H9 (cell line): ENCODE measurements around the gene CLNS1A. TPM values are rescaled to one million over a fixed set of nuclear protein-coding genes. Genes with fewer than 3 reads are reported as not detected.

Experiments
- DNase-seq: peaks from one replicate; pipeline ENCODE4 v3.0.0-alpha.2; 2017
- H2AFZ ChIP-seq: one replicate; pipeline ENCODE4 v1.6.1; 2013; ENCODE audit warnings: mild to moderate bottlenecking, low read length, control low read depth, moderate library complexity
- H2AK5ac ChIP-seq: 2 replicates; pipeline ENCODE4 v1.6.1; 2013; ENCODE audit warnings: low read length, control low read depth, mixed read lengths; ENCODE audit not compliant: insufficient read length
- H2BK120ac ChIP-seq: one replicate; pipeline ENCODE4 v1.6.1; 2013; ENCODE audit warnings: low read depth, mild to moderate bottlenecking, low read length, control low read depth, inconsistent platforms; ENCODE audit not compliant: poor library complexity, severe bottlenecking
- H2BK12ac ChIP-seq: 2 replicates; pipeline ENCODE4 v1.6.1; 2013; ENCODE audit warnings: low read length, control low read depth, mixed read lengths, low read depth; ENCODE audit not compliant: insufficient read length
- H2BK15ac ChIP-seq: 2 replicates; pipeline ENCODE4 v1.6.1; 2013; ENCODE audit warnings: low read depth, low read length, control low read depth
- H2BK20ac ChIP-seq: one replicate; pipeline ENCODE4 v1.6.1; 2013; ENCODE audit warnings: low read depth, mild to moderate bottlenecking, low read length, control low read depth, inconsistent platforms; ENCODE audit not compliant: poor library complexity, severe bottlenecking
- H2BK5ac ChIP-seq: 2 replicates; pipeline ENCODE4 v1.6.1; 2013; ENCODE audit warnings: low read length, control low read depth, mixed read lengths; ENCODE audit not compliant: insufficient read length
- H3K14ac ChIP-seq: 2 replicates; pipeline ENCODE4 v1.6.1; 2013; ENCODE audit warnings: low read length, control low read depth; ENCODE audit not compliant: insufficient read depth
- H3K18ac ChIP-seq: 2 replicates; pipeline ENCODE4 v1.6.1; 2013; ENCODE audit warnings: low read depth, mild to moderate bottlenecking, mixed read lengths, low read length, control low read depth; ENCODE audit not compliant: insufficient read length
- H3K23ac ChIP-seq: 2 replicates; pipeline ENCODE4 v1.6.1; 2013; ENCODE audit warnings: low read length, control low read depth, mixed read lengths, low read depth; ENCODE audit not compliant: insufficient read length
- H3K23me2 ChIP-seq: 2 replicates; pipeline ENCODE4 v1.6.1; 2013; ENCODE audit warnings: low read depth, mild to moderate bottlenecking, mixed read lengths, low read length, control low read depth; ENCODE audit not compliant: insufficient read length, poor library complexity, severe bottlenecking
- H3K27ac ChIP-seq: 2 replicates; pipeline ENCODE4 v1.5.1; 2013; ENCODE audit warnings: low read length, control low read depth, mixed read lengths, low read depth; ENCODE audit not compliant: insufficient read length
- H3K27me3 ChIP-seq: 2 replicates; pipeline ENCODE4 v1.6.1; 2013; ENCODE audit warnings: low read length, control low read depth, inconsistent platforms; ENCODE audit not compliant: insufficient read depth
- H3K4ac ChIP-seq: 2 replicates; pipeline ENCODE4 v1.6.1; 2013; ENCODE audit warnings: low read depth, mild to moderate bottlenecking, control low read depth, inconsistent platforms, low read length, moderate library complexity
- H3K4me1 ChIP-seq: 2 replicates; pipeline ENCODE4 v1.6.1; 2013; ENCODE audit warnings: low read length, control low read depth, inconsistent platforms; ENCODE audit not compliant: insufficient read depth
- H3K4me2 ChIP-seq: 2 replicates; pipeline ENCODE4 v1.6.1; 2013; ENCODE audit warnings: low read length, control low read depth, mixed read lengths; ENCODE audit not compliant: insufficient read length, insufficient read depth
- H3K56ac ChIP-seq: 2 replicates; pipeline ENCODE4 v1.6.1; 2013; ENCODE audit warnings: low read depth, mild to moderate bottlenecking, mixed read lengths, low read length, control low read depth; ENCODE audit not compliant: insufficient read length
- H3K79me1 ChIP-seq: 2 replicates; pipeline ENCODE4 v1.6.1; 2013; ENCODE audit warnings: low read depth, mild to moderate bottlenecking, moderate library complexity, low read length, control low read depth, inconsistent platforms; ENCODE audit not compliant: insufficient read depth, poor library complexity, severe bottlenecking
- H3K79me2 ChIP-seq: 2 replicates; pipeline ENCODE4 v1.6.1; 2013; ENCODE audit warnings: low read length, control low read depth, inconsistent platforms; ENCODE audit not compliant: insufficient read depth
- H3K9ac ChIP-seq: 2 replicates; pipeline ENCODE4 v1.6.1; 2013; ENCODE audit warnings: low read length, control low read depth, mixed read lengths; ENCODE audit not compliant: insufficient read length; ENCODE audit errors: extremely low read depth
- H3K9me3 ChIP-seq: one replicate; pipeline ENCODE4 v1.6.1; 2013; ENCODE audit warnings: low read depth, low read length, inconsistent platforms; ENCODE audit not compliant: control insufficient read depth
- H3T11ph ChIP-seq: one replicate; pipeline ENCODE4 v1.6.1; 2013; ENCODE audit warnings: mild to moderate bottlenecking, low read length, control low read depth, inconsistent platforms
- H4K20me1 ChIP-seq: one replicate; pipeline ENCODE4 v1.6.1; 2013; ENCODE audit not compliant: control insufficient read depth, insufficient read length, insufficient read depth
- H4K5ac ChIP-seq: 2 replicates; pipeline ENCODE4 v1.6.1; 2013; ENCODE audit warnings: low read depth, mild to moderate bottlenecking, mixed read lengths, low read length, control low read depth; ENCODE audit not compliant: insufficient read length
- H4K8ac ChIP-seq: replicated peaks from 2 replicates; pipeline ENCODE4 v1.6.1; 2013; ENCODE audit warnings: low read length, control low read depth, mixed read lengths, low read depth; ENCODE audit not compliant: insufficient read length
- H4K91ac ChIP-seq: 2 replicates; pipeline ENCODE4 v1.6.1; 2013; ENCODE audit warnings: low read depth, mild to moderate bottlenecking, moderate library complexity, mixed read lengths, low read length, control low read depth; ENCODE audit not compliant: insufficient read length
- H3K27ac Mint-ChIP-seq, 3 experiments: 2 replicates in 2 of 3; 3 replicates in 1 of 3; pipeline ENCODE4 v1.8.0; 2020 to 2021; ENCODE audit warnings: mixed read lengths in 3 of 3, mild to moderate bottlenecking in 1 of 3, moderate library complexity in 1 of 3
- H3K27me3 Mint-ChIP-seq: 2 replicates; pipeline ENCODE4 v1.8.0; 2021; ENCODE audit warnings: low read depth, mild to moderate bottlenecking, moderate library complexity, mixed read lengths
- H3K36me3 Mint-ChIP-seq, 3 experiments: 2 replicates in 2 of 3; 3 replicates in 1 of 3; pipeline ENCODE4 v1.8.0; 2020 to 2021; ENCODE audit warnings: low read depth in 3 of 3, mixed read lengths in 3 of 3; ENCODE audit not compliant: insufficient read depth in 1 of 3
- H3K4me1 Mint-ChIP-seq, 2 experiments: 2 replicates each; pipeline ENCODE4 v1.8.0; 2020; ENCODE audit warnings: mixed read lengths in 2 of 2
- H3K4me3 Mint-ChIP-seq, 2 experiments: 2 replicates in 1 of 2; 3 replicates in 1 of 2; pipeline ENCODE4 v1.8.0; 2020 to 2021; ENCODE audit warnings: mild to moderate bottlenecking in 2 of 2, mixed read lengths in 2 of 2, moderate library complexity in 1 of 2
- H3K9me3 Mint-ChIP-seq, 2 experiments: 2 replicates in 1 of 2; 3 replicates in 1 of 2; pipeline ENCODE4 v1.8.0; 2020; ENCODE audit warnings: mild to moderate bottlenecking in 2 of 2, mixed read lengths in 2 of 2, moderate library complexity in 1 of 2
- CTCF ChIP-seq: fragments of 200-600 bp; sonication (generic); conservative IDR thresholded peaks from 3 replicates; pipeline ENCODE4 v1.8.0; 2021; ENCODE audit warnings: antibody characterized with exemption, mild to moderate bottlenecking
- total RNA-seq: library from RNA; stranded (reverse); gene quantifications from 2 replicates; pipeline ENCODE4 v1.2.1, GENCODE V29; 2021

The CLNS1A gene
- total RNA-seq, 1 experiment from 2014 or later: 165 TPM

DNA sequence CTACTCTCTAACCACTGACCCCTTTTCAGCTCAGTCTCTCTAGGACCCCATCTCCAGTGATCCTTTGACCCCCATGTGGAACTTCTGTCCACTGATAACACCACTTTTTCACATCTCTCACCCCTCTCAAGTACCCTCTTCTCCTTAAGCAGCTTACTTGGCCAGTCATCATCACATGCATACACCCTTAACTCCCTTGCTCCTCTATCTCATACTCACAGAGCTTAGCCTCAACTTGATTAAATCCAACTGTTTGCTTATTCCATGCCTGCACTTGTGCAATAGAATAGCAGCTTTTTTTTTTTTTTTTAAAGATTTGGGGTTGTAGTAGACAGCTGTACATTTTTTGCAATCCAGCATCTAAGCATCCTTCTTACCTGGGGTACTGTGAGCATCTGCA is 25.7 kb downstream of the CLNS1A start:
- H3K27ac ChIP-seq: no peak overlapping the region

More for the DNA sequence above, 25.7 kb downstream of the CLNS1A start:
- Histone ChIP-seq H3K9me3 (no peaks in the 10 kb centered on the region), H2BK15ac (no peak overlapping the region), H2BK5ac (no peak overlapping the region), H2BK120ac (no peak overlapping the region), H3K23ac (no peak overlapping the region), H3K27me3 (no peaks in the 10 kb centered on the region), H3K79me2 (no peaks in the 10 kb centered on the region), H4K5ac (no peak overlapping the region), H2AFZ (no peak overlapping the region), H3K4me2 (no peak overlapping the region), H4K91ac (no peak overlapping the region), H2BK20ac (no peak overlapping the region), H3K79me1 (no peaks in the 10 kb centered on the region), H2AK5ac (no peak overlapping the region), H3K23me2 (no peaks in the 10 kb centered on the region), H3K4me1 (no peaks in the 10 kb centered on the region), H2BK12ac (no peak overlapping the region), H3T11ph (no peak overlapping the region), H3K4ac (no peak overlapping the region), H3K18ac (no peak overlapping the region), H3K56ac (no peak overlapping the region), H4K20me1 (no peaks in the 10 kb centered on the region), H3K14ac (no peak overlapping the region), H3K9ac (no peak overlapping the region), H4K8ac (no peak overlapping the region)
- no peak for TF ChIP-seq CTCF
- H3K27ac Mint-ChIP-seq: peak overlapping the region in 1 of 3 experiments; percentile 50; a peak in 2 of 7 replicates
- H3K27me3 Mint-ChIP-seq: no peaks in the 10 kb centered on the region
- H3K36me3 Mint-ChIP-seq: peaks cover 19 to 57% (median 44%) of the 10 kb centered on the region in 3 experiments
- no peak for DNase-seq
- no peaks in the 10 kb centered on the region for H3K9me3 Mint-ChIP-seq
- no peak overlapping the region for H3K4me3 Mint-ChIP-seq
- H3K4me1 Mint-ChIP-seq: no peaks in the 10 kb centered on the region
